ENCODE results near the gene TSPAN14.
A peak's percentile ranks its signal among the peaks of the same experiment; 100 is the strongest.

Gene TSPAN14

GRCh38 chr10:80421707-80422536 is 32.2 kb upstream of the TSPAN14 start:
- H3K4me3 ChIP-seq (ENCODE audit: low read length): no peak overlapping the region

GRCh38 chr10:80425901-80426300 is 28.2 kb upstream of the TSPAN14 start:
- no peak overlapping the region for H3K4me3 ChIP-seq (ENCODE audit: low read length)
- TF ChIP-seq CTCF (IDR thresholded peaks at IDR 0.05; ENCODE audit: insufficient read depth, low read depth, low read length, missing control alignments): no peak
- no peak for DNase-seq (ENCODE audit: low read depth)

More at GRCh38 chr10:80421707-80422536, 32.2 kb upstream of the TSPAN14 start:
- DNase-seq (ENCODE audit: low read depth): no peak
- TF ChIP-seq CTCF (IDR thresholded peaks at IDR 0.05; ENCODE audit: insufficient read depth, low read depth, low read length, missing control alignments): no peak

GRCh38 chr10:80427541-80427940 is 26.6 kb upstream of the TSPAN14 start:
- no peak for DNase-seq (ENCODE audit: low read depth)
- TF ChIP-seq CTCF (IDR thresholded peaks at IDR 0.05; ENCODE audit: insufficient read depth, low read depth, low read length, missing control alignments): no peak
- no peak overlapping the region for H3K4me3 ChIP-seq (ENCODE audit: low read length)

- peak; percentile 25 for TF ChIP-seq CTCF (IDR thresholded peaks at IDR 0.05; ENCODE audit: insufficient read depth, low read depth, low read length, missing control alignments)
- no peak overlapping the region for H3K4me3 ChIP-seq (ENCODE audit: low read length)
- DNase-seq (ENCODE audit: low read depth): peak; percentile 94
Observed at GRCh38 chr10:80429521-80429973, 24.6 kb upstream of the TSPAN14 start.

- H3K4me3 ChIP-seq (ENCODE audit: low read length): no peak overlapping the region
- no peak for TF ChIP-seq CTCF (IDR thresholded peaks at IDR 0.05; ENCODE audit: insufficient read depth, low read depth, low read length, missing control alignments)
- DNase-seq (ENCODE audit: low read depth): no peak
Observed at GRCh38 chr10:80433134-80433533, 21.0 kb upstream of the TSPAN14 start.

GRCh38 chr10:80436446-80437098 is 17.5 kb upstream of the TSPAN14 start:
- TF ChIP-seq CTCF (IDR thresholded peaks at IDR 0.05; ENCODE audit: insufficient read depth, low read depth, low read length, missing control alignments): no peak
- DNase-seq (ENCODE audit: low read depth): no peak
- no peak overlapping the region for H3K4me3 ChIP-seq (ENCODE audit: low read length)

Data from epithelial cell of esophagus (primary cell).